22Rv1 (cell line): ENCODE measurements around the gene TCN2.

Experiments
- ZFX ChIP-seq: fragments of 450-650 bp; IDR thresholded peaks from 2 replicates; pipeline ENCODE4 v1.6.1; 2017; ENCODE audit warnings: antibody characterized with exemption, borderline replicate concordance
- TF ChIP-seq, protein P1 (sequence below): fragments of 450-650 bp; IDR thresholded peaks from 2 replicates; pipeline ENCODE4 v1.5.1; 2017; ENCODE audit warnings: mild to moderate bottlenecking

- TF ChIP-seq ZFX, result no peak
- TF ChIP-seq, protein P1, sequence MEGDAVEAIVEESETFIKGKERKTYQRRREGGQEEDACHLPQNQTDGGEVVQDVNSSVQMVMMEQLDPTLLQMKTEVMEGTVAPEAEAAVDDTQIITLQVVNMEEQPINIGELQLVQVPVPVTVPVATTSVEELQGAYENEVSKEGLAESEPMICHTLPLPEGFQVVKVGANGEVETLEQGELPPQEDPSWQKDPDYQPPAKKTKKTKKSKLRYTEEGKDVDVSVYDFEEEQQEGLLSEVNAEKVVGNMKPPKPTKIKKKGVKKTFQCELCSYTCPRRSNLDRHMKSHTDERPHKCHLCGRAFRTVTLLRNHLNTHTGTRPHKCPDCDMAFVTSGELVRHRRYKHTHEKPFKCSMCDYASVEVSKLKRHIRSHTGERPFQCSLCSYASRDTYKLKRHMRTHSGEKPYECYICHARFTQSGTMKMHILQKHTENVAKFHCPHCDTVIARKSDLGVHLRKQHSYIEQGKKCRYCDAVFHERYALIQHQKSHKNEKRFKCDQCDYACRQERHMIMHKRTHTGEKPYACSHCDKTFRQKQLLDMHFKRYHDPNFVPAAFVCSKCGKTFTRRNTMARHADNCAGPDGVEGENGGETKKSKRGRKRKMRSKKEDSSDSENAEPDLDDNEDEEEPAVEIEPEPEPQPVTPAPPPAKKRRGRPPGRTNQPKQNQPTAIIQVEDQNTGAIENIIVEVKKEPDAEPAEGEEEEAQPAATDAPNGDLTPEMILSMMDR, result no peak
Observed at GRCh38 chr22:30614268-30614667, 7.3 kb downstream of the TCN2 start.
